GM19043 (cell line): ENCODE results near the gene RNPEPL1.
"Not testable (repeated sequence)": the region's sequence is repeated elsewhere in the genome, so short reads cannot be mapped to it uniquely, and the experiment has no call there.

Experiments used
- ATAC-seq: cut with Tn5 transposase; IDR thresholded peaks from one replicate; pipeline ENCODE4 v1.9.1; 2021; ENCODE audit warnings: low read depth; ENCODE audit not compliant: unreplicated experiment

The RNPEPL1 gene

GRCh38 chr2:240567872-240568677 is at the start of gene RNPEPL1:
Gene RNPEPL1 (plus strand): TSS chr2:240568484. CDS start chr2:240568587, 103 bp downstream.
- ATAC-seq, result no peak

DNA sequence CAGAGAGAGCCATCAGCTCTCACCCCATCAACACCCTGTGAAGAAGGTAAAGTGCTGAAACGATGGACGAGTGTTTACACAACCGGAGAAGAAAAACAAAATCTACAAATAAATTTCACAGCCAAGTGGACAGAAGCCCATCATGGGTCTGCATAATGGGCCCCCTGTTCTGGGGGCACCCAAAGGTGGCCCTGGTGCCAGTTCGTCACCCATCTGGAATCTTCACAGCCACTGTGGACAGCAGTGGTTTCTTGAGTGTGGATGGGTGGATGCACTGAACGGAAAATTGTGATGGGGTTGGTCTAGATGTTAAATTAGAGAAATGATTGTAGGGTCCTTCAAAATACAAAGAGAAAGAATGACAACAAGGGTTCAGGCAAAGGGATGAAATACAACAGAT is 49.3 kb upstream of the RNPEPL1 start:
- no peak for ATAC-seq

GRCh38 chr2:240519396-240520129 is 48.7 kb upstream of the RNPEPL1 start:
- ATAC-seq, result no peak

DNA sequence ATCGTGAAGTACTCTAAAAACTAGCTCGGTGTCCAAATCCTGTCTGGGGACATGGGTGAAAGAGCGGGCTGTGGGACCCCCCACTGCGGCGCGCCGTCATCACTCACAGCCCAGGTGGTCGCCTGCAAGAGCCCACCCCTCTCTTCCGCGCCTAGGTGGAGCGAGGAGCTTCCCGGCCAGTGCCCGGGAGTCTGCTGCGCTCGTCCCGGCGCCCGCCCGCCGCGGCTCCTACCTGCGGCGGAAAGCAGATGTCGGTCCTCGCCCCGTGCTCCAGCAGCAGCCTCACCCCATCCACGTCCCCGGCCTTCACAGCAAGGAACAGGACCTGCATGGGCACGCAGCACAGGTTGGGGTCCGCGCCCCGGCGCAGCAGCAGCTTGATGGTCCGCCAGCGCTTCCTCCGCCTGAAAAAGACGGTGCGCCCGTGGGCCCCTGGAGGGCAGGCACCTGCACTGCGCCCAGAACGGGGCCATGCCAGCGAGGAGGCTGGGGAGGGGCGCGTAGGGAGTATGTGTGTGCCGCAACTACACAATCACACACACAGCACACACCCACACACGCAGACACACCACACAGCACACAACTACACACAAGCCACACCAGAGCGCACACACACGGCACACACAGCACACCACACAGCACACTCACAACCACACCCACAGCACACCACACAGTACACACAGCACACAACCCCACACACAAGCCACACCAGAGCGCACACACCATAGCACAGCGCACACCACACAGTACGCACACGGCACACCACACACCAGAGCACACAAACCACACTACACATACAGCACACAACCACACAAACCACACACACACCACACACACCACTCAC is 47.9 kb upstream of the RNPEPL1 start:
- no peak for ATAC-seq

DNA sequence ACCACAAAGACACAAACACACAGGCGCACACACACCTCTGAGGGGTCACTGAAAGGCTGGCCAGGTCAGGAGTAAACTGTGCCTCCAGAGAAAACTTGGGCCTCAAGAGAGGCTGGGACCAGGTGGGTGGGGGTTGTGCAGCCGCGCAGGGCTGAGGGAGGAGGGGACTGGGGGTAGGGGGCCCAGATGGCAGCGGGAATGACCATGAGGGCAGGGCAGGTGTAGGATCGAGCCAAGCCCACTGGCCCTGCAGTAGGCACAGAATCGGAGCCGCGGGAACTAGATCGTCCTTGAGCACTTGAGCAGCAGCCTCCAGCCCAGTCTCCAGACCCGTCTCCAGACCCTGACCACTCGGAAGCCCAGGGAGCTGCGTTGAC is 47.3 kb upstream of the RNPEPL1 start:
- no peak for ATAC-seq

DNA sequence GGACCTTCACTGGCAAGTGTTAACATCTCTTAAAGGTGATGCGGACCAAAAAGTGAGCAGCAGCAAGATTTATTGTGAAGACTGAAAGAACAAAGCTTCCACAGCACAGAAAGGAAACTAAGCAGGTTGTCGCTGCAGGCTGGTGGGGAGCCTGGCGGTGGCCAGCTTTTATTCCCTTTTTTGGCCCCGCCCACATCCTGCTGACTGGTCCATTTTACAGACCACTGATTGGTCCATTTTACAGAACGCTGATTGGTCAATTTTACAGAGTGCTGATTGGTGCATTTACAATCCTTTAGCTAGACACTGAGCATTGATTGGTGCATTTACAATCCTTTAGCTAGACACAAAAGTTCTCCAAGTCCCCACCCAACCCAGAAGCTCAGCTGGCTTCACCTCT is 46.4 kb upstream of the RNPEPL1 start:
- ATAC-seq, result not testable (repeated sequence)

DNA sequence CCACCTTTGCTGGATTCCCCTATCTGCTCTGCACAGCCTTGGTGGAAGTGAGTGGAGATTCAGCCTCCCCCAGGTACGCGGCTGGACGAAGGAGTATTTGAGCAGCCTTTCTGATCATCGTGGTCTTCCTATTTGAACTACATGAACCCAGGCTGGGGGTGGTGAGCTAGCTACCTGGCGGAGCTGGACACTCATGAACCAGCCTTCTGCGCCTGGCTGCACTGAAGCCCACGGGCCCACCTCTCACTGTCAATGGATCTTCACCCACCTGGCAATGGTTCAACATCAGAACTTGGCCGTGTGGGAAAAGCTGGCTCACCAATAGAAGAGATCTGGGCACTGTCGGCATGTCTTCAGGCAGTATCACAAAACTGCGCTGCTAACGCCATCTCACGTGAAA is 45.9 kb upstream of the RNPEPL1 start:
- no peak for ATAC-seq

GRCh38 chr2:240523451-240524281 is 44.6 kb upstream of the RNPEPL1 start:
- no peak for ATAC-seq

GRCh38 chr2:240524963-240525718 is 43.1 kb upstream of the RNPEPL1 start:
- no peak for ATAC-seq

DNA sequence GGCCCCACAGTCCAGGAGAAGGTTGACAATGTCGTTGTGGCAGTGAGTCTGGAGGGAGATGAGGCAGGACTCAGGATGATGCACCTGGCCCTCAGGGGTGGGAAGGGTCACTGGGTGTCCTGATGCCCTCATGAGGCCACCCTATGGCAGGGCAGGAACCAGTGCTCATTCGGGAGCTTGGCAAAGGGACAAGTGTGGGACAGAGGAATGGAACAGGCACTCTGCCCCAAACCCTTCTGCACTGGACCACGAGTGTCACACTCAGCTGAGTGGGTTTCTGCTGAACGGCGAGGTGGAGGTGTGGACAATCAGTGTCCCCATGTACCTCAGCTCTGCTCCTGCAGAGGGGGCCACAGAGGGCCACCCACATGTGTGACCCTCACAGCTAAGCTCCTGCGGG is 42.5 kb upstream of the RNPEPL1 start:
- no peak for ATAC-seq

GRCh38 chr2:240526521-240526920 is 41.8 kb upstream of the RNPEPL1 start:
- no peak for ATAC-seq

DNA sequence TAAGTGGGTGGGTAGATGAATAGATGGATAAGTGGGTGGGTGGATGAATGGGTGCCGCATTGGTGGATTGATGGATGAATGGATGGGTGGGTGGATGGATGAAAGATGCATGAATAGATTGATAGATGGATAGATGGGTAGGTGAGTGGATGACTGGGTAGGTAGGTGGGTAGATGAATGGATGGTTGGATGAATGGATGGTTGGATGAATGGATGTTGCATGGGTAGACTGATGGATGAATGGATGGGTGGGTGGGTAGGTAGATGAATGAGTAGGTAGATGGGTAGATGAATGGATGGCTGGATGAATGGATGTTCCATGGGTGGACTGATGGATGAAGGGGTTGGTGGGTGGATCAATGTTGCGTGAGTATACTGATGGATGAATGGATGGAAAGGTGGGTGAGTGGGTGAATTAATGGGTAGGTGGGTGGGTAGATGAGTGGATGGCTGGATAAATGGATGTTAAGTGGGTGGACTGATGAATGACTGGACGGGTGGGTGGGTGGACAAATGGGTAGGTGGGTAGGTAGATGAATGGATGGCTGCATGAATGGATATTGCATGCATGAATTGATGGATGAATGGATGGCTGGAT is 41.0 kb upstream of the RNPEPL1 start:
- no peak for ATAC-seq

DNA sequence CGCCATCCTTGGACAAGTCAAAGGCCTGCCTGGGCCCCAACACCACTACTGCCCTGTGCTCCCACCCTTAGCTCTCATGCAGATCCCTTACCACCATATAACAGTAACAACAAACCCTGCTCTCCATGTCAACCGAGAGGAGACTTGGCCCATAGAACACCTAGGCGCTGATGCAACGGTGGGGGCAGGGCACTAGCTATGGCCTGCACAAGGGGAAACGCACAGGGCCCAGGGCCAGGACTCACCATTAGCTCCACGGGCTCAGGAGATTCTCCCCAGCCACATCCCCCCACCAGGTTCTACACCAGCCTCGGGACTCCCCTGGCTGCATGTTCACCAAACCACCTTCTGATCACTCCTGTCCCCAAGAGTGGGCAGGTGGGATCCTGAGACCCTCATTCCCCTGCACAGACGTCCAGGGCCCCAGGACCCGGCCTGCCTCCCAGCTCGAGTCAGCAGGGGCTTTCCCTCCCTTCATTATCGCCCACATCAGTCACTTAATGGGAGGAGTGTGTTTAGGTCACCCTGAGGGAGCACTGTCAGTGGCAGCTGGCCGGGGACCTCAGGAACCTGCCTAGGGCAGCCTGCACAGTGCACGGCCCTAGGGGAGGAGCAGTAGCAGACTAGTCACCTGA is 39.8 kb upstream of the RNPEPL1 start:
- ATAC-seq, result no peak

DNA sequence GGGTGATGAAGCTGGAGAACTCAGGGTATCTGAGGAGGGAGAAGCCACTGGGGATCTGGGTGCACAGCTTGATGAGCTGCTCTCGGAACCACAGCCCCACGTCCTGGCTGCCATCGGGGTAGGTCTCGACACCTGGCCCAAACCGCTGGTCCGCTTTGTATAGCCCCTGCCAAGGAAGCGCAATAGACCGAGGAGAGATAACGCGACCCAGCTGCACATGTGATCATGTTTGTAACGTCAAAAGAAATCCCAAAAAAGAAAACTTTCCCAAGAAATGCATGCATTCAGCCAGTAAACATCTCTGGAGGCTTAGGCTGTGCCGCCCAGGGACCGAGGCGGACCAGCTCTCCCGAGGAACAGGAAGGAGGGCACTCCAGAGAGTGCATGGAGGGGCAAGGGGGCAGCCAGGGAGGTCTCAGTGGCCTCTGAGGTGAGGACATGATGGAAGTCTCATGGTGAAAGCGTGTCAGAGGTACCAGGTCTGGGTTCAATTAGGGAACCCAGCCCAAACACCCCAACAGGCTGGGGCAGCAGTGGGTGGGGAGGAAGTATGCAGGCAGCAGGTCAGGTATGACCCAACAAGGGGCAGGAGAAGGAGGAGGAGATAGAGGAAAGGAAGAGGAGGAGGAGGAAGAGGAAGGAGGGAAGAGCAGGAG is 38.8 kb upstream of the RNPEPL1 start:
- no peak for ATAC-seq

- ATAC-seq, result no peak
These were observed 38.1 kb upstream of the RNPEPL1 start for GRCh38 chr2:240530181-240530580.

- no peak for ATAC-seq
These were observed 37.2 kb upstream of the RNPEPL1 start for GRCh38 chr2:240531038-240531437.

DNA sequence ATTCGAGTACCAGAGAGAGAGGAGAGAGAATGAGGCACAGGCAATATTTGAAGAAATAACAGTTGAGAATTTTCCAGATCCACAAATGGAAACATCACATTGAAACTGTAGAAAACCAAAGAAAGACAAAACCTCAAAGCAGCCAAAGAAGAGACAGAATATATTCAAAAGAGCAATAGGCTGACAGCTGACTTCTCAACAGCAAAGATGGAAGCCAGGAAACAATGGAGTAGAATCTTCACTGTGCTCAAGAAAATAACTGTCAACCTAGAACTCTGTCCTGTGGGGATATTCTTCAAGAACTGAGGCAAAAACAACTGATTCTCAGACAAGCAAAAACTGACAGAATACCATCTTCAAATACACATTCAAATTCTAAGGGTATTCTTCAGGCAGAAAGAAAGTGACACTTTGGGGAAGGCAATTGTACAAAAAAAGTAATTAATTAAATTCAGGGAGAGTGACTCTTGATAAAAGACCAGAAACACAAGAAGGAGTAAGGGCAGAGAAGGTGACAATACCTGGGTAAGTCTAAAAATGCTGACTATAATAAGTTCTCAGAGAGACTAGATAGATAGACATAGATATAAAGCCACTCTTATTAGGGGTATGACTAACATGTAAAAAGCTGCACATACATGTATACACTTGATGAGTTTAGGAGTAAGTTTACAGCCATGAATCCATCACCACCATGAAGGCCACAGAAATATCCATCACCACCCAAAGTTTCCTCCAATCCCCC is 36.1 kb upstream of the RNPEPL1 start:
- ATAC-seq, result no peak
